ENCODE data around the gene ADCY10.

- TF ChIP-seq, protein P1, sequence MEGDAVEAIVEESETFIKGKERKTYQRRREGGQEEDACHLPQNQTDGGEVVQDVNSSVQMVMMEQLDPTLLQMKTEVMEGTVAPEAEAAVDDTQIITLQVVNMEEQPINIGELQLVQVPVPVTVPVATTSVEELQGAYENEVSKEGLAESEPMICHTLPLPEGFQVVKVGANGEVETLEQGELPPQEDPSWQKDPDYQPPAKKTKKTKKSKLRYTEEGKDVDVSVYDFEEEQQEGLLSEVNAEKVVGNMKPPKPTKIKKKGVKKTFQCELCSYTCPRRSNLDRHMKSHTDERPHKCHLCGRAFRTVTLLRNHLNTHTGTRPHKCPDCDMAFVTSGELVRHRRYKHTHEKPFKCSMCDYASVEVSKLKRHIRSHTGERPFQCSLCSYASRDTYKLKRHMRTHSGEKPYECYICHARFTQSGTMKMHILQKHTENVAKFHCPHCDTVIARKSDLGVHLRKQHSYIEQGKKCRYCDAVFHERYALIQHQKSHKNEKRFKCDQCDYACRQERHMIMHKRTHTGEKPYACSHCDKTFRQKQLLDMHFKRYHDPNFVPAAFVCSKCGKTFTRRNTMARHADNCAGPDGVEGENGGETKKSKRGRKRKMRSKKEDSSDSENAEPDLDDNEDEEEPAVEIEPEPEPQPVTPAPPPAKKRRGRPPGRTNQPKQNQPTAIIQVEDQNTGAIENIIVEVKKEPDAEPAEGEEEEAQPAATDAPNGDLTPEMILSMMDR (IDR thresholded peaks at IDR 0.05), result no peak
- TF ChIP-seq POLR2AphosphoS5 (IDR thresholded peaks at IDR 0.05) (no peak), POLR2A (IDR thresholded peaks at IDR 0.05) (no peak)
Measured at GRCh38 chr1:167878372-167879160, 35.4 kb downstream of the ADCY10 start.
